Medulla oblongata (tissue), 1 donor: Measurements from ENCODE around the gene DNAH14.
"Not testable (repeated sequence)": the region's sequence is repeated elsewhere in the genome, so short reads cannot be mapped to it uniquely, and the experiment has no call there.

Source experiments
- DNase-seq: peaks from one replicate; pipeline ENCODE4 v3.0.0-alpha.2; 2015; ENCODE audit errors: extremely low spot score

DNAH14 gene

GRCh38 chr1:224929335-224930237 is at the start of gene DNAH14:
TSS of gene DNAH14 (plus strand) at chr1:224929675. CDS start at chr1:224952703, 23,028 bp downstream.
- DNase-seq: no peak

- no peak for DNase-seq
Observed at GRCh38 chr1:224880593-224881307, 48.7 kb upstream of the DNAH14 start.

- DNase-seq: not testable (repeated sequence)
Observed at GRCh38 chr1:224881308-224881692, 48.2 kb upstream of the DNAH14 start.

- no peak for DNase-seq
Observed at GRCh38 chr1:224881762-224882211, 47.7 kb upstream of the DNAH14 start.

GRCh38 chr1:224882264-224882663 is 47.2 kb upstream of the DNAH14 start:
- DNase-seq: no peak

- no peak for DNase-seq
Observed at GRCh38 chr1:224883091-224883490, 46.4 kb upstream of the DNAH14 start.

- no peak for DNase-seq
Observed at GRCh38 chr1:224884361-224884801, 45.1 kb upstream of the DNAH14 start.

- DNase-seq: not testable (repeated sequence)
Observed at GRCh38 chr1:224885376-224885775, 44.1 kb upstream of the DNAH14 start.

- no peak for DNase-seq
Observed at GRCh38 chr1:224894915-224895314, 34.6 kb upstream of the DNAH14 start.

GRCh38 chr1:224896130-224896781 is 33.2 kb upstream of the DNAH14 start:
- no peak for DNase-seq

- DNase-seq: no peak
Observed at GRCh38 chr1:224897529-224898327, 31.7 kb upstream of the DNAH14 start.

- DNase-seq: no peak
Observed at GRCh38 chr1:224898937-224899336, 30.5 kb upstream of the DNAH14 start.

- no peak for DNase-seq
Observed at GRCh38 chr1:224900062-224900630, 29.3 kb upstream of the DNAH14 start.

- DNase-seq: no peak
Observed at GRCh38 chr1:224901087-224901810, 28.2 kb upstream of the DNAH14 start.

- DNase-seq: no peak
Observed at GRCh38 chr1:224903955-224904354, 25.5 kb upstream of the DNAH14 start.

GRCh38 chr1:224906340-224906739 is 23.1 kb upstream of the DNAH14 start:
- DNase-seq: no peak

GRCh38 chr1:224911217-224911616 is 18.3 kb upstream of the DNAH14 start:
- no peak for DNase-seq

GRCh38 chr1:224914292-224914900 is 15.1 kb upstream of the DNAH14 start:
- no peak for DNase-seq

- DNase-seq: no peak
Observed at GRCh38 chr1:224919508-224919907, 10.0 kb upstream of the DNAH14 start.

GRCh38 chr1:224920930-224921329 is 8.5 kb upstream of the DNAH14 start:
- no peak for DNase-seq
